GM12873 (cell line): ENCODE measurements around the gene ARAP2.

Experiments
- CTCF ChIP-seq: IDR thresholded peaks from 2 replicates; pipeline ENCODE4 v1.5.1; 2012; ENCODE audit warnings: low read depth, mild to moderate bottlenecking, moderate library complexity, low read length, control low read depth; ENCODE audit not compliant: insufficient read depth; ENCODE audit errors: missing control alignments

ARAP2 gene

DNA sequence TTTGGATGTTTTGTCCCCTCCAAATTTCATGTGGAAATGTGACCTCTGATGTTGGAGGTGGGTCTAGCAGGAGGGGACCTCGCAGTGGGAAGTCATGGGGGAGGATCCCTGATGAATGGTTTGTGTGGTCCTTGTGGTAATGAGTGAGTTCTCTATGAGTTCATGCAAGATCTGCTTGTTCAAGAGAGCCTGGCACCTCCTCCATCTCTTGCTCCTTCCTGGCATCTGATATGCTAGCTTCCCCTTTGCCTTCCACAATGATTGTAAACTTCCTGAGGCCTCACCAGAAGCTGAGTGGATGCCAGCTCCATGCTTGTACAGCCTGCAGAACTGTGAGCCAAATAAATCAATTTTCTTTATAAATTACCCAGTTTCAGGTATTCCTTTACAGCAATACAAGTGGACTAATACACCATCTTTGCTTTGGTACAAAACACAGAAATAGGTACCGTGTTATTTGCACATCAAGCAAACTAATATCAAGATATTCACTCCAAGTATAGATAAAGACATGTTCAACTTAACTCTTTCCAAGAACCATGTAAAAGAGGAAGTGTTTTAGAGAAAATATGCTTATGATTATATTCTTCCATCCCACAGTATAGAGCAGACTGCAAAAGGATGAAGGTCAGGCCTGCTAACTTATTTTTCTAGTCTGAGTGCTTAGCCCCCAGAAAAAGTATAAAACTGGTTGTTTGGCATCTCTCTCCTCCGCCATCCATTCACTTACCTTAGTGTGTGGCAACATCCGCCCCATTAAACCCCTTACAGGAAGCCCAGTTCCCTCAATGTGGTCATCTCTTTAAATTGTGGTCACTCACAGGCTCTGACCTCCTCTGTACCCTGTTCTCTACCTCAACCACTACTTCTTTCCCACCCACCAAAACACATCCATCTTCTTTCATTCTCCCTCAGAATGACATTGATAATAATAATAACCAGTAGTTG is 6.7 kb downstream of the ARAP2 start:
- TF ChIP-seq CTCF, result no peak

DNA sequence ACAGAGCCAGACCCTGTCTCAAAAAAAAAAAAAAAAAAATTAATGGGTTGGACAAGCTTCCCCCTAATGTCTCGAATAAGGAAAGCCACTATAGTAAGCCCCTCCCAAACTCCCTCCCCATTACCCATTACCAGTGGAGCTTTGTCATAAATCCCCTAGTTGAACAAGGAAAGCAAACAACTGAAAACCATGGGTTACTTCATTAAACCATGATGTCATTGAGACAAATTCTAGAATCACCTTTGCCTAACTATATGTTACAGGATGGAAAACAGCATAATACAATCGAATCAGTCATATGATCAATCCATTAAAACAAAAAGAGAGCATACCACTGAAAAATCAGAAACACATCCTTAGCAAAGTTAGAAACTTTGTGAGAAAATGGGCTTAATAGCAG is 8.2 kb downstream of the ARAP2 start:
- no peak for TF ChIP-seq CTCF

DNA sequence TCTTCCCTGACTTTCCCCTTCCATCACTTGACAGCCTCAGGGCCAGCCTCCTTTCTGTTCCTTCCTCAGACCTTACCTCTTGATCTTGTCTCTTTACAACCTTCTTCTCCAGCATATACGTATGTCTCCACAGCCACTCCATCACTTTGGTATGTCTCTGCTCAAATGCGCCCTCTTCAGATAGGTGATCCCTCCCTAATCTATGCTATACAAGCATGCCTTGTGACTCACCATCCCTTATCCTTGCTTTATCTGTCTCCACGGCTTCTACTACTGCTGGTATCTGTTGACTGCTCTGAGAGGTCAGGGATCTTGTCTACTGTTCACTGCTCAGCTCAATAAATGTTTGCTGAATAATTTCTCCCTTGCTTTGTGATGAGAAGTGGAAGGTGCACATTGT is 9.0 kb downstream of the ARAP2 start:
- no peak for TF ChIP-seq CTCF

- no peak for TF ChIP-seq CTCF
Measured at GRCh38 chr4:36233567-36234266, 10.6 kb downstream of the ARAP2 start.

DNA sequence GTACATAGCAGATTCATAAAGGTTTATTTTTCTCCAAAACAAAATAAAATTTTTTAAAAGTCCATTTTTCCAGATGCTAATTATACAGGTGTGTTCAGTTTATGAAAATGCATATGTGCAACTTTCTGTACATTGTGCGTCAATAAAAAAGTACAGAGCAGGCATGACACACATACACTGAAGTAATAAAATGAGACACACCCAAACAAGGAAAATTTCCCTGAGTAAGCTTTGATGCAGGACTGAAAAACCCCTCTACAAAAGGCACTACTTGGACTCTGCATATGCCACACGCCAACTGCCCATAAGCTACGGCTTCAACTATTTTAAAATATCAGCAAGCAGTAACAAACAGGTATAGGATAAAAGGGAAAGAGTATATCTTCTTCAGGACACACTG is 13.8 kb downstream of the ARAP2 start:
- no peak for TF ChIP-seq CTCF

- TF ChIP-seq CTCF, result no peak
Measured at GRCh38 chr4:36227913-36228312, 16.4 kb downstream of the ARAP2 start.
